GM23338 (cell line): ENCODE results near the gene TAF12. TPM values are rescaled to one million over a fixed set of nuclear protein-coding genes. Genes with fewer than 3 reads are reported as not detected.
A peak's percentile ranks its signal among the peaks of the same experiment; 100 is the strongest.

Experiments used
- ATAC-seq: fragments of 200-7000 bp; cut with Tn5 transposase; 3 replicates; pipeline ENCODE4 v1.9.1; 2020
- DNase-seq: peaks from one replicate; pipeline ENCODE4 v3.0.0-alpha.2; 2015; ENCODE audit warnings: low spot score
- H2AFZ ChIP-seq: fragments of 200-600 bp; sonication (generic); 2 replicates; pipeline ENCODE4 v1.8.0; 2016; ENCODE audit warnings: antibody characterized with exemption, mild to moderate bottlenecking, moderate library complexity
- H3F3A ChIP-seq: fragments of 200-600 bp; sonication (generic); replicated peaks from 2 replicates; pipeline ENCODE4 v1.8.0; 2017; ENCODE audit warnings: antibody characterized with exemption, mixed run types, low read depth
- H3K27ac ChIP-seq: fragments of 200-600 bp; sonication (generic); 2 replicates; pipeline ENCODE4 v1.6.1; 2016; ENCODE audit warnings: low read depth
- H3K27me3 ChIP-seq: fragments of 200-600 bp; sonication (generic); 2 replicates; pipeline ENCODE4 v1.8.0; 2016; ENCODE audit warnings: mild to moderate bottlenecking, mixed run types, moderate library complexity; ENCODE audit not compliant: insufficient read depth
- H3K36me3 ChIP-seq: fragments of 200-600 bp; sonication (generic); 2 replicates; pipeline ENCODE4 v1.8.0; 2016; ENCODE audit warnings: mild to moderate bottlenecking; ENCODE audit not compliant: insufficient read depth
- H3K4me1 ChIP-seq: fragments of 200-600 bp; sonication (generic); 2 replicates; pipeline ENCODE4 v1.8.0; 2016; ENCODE audit warnings: mild to moderate bottlenecking, moderate library complexity; ENCODE audit not compliant: insufficient read depth
- H3K4me2 ChIP-seq: fragments of 200-600 bp; sonication (generic); 2 replicates; pipeline ENCODE4 v1.7.1; 2017; ENCODE audit warnings: mixed run types
- H3K4me3 ChIP-seq: fragments of 200-600 bp; sonication (generic); 2 replicates; pipeline ENCODE4 v1.6.1; 2016; ENCODE audit warnings: mixed run types
- H3K79me2 ChIP-seq: fragments of 200-600 bp; sonication (generic); replicated peaks from 2 replicates; pipeline ENCODE4 v1.8.0; 2017; ENCODE audit warnings: mild to moderate bottlenecking; ENCODE audit not compliant: insufficient read depth
- H3K9me2 ChIP-seq: fragments of 200-600 bp; sonication (generic); 2 replicates; pipeline ENCODE4 v1.8.0; 2017; ENCODE audit not compliant: insufficient read depth
- H4K20me1 ChIP-seq: fragments of 200-600 bp; sonication (generic); replicated peaks from 2 replicates; pipeline ENCODE4 v1.8.0; 2017; ENCODE audit warnings: mild to moderate bottlenecking; ENCODE audit not compliant: insufficient read depth
- H3K27ac Mint-ChIP-seq: 2 replicates; pipeline ENCODE4 v1.8.0; 2020; ENCODE audit warnings: inconsistent platforms, mild to moderate bottlenecking, moderate library complexity, mixed read lengths
- H3K27me3 Mint-ChIP-seq: 3 replicates; pipeline ENCODE4 v1.8.0; 2022; ENCODE audit warnings: low read depth, mild to moderate bottlenecking, moderate library complexity, mixed read lengths, inconsistent platforms; ENCODE audit not compliant: insufficient read depth, poor library complexity
- H3K36me3 Mint-ChIP-seq: 3 replicates; pipeline ENCODE4 v1.8.0; 2021; ENCODE audit warnings: low read depth, mild to moderate bottlenecking, inconsistent platforms, moderate library complexity, mixed read lengths
- H3K4me1 Mint-ChIP-seq: 3 replicates; pipeline ENCODE4 v1.8.0; 2020; ENCODE audit warnings: mild to moderate bottlenecking, inconsistent platforms, mixed read lengths
- H3K4me3 Mint-ChIP-seq: 3 replicates; pipeline ENCODE4 v1.8.0; 2021; ENCODE audit warnings: moderate library complexity, mild to moderate bottlenecking, inconsistent platforms, mixed read lengths
- H3K9me3 Mint-ChIP-seq: 3 replicates; pipeline ENCODE4 v1.8.0; 2020; ENCODE audit warnings: moderate library complexity, mild to moderate bottlenecking, inconsistent platforms, mixed read lengths
- CREB1 ChIP-seq: fragments of 250-450 bp; sonication (Bioruptor Pico); IDR thresholded peaks from 2 replicates; pipeline ENCODE4 v1.5.0; 2020; ENCODE audit warnings: low read depth, mild to moderate bottlenecking, moderate library complexity
- CTCF ChIP-seq, 2 experiments: fragments of 200-600 bp in 1 of 2; sonication (generic) in 1 of 2; conservative IDR thresholded peaks; 2 replicates each; pipeline versions ENCODE4 v1.5.1 to v1.6.1; 2016 to 2017; ENCODE audit warnings: antibody characterized with exemption in 2 of 2, low read depth in 2 of 2, mild to moderate bottlenecking in 2 of 2, moderate library complexity in 1 of 2
- ETS1 ChIP-seq: IDR thresholded peaks from 2 replicates; pipeline ENCODE4 v1.6.1; 2016; ENCODE audit warnings: antibody characterized with exemption
- EZH2 ChIP-seq: fragments of 200-600 bp; sonication (generic); IDR thresholded peaks from one replicate; pipeline ENCODE4 v1.8.0; 2017; ENCODE audit warnings: antibody characterized with exemption, mild to moderate bottlenecking, low read depth; ENCODE audit not compliant: unreplicated experiment
- EZH2phosphoT487 ChIP-seq: fragments of 200-600 bp; sonication (generic); IDR thresholded peaks from one replicate; pipeline ENCODE4 v1.8.1; 2018; ENCODE audit warnings: antibody characterized with exemption; ENCODE audit not compliant: unreplicated experiment
- JUNB ChIP-seq: IDR thresholded peaks from one replicate; pipeline ENCODE4 v1.6.1; 2016; ENCODE audit warnings: antibody characterized with exemption; ENCODE audit not compliant: unreplicated experiment
- NANOG ChIP-seq: IDR thresholded peaks from 2 replicates; pipeline ENCODE4 v1.6.1; 2016; ENCODE audit warnings: antibody characterized with exemption, borderline replicate concordance
- POLR2AphosphoS5 ChIP-seq: IDR thresholded peaks from 2 replicates; pipeline ENCODE4 v1.6.1; 2016; ENCODE audit warnings: antibody characterized with exemption, low read depth
- REST ChIP-seq: IDR thresholded peaks from one replicate; pipeline ENCODE4 v1.6.1; 2018; ENCODE audit warnings: antibody characterized with exemption; ENCODE audit not compliant: unreplicated experiment
- STAT1 ChIP-seq: IDR thresholded peaks from one replicate; pipeline ENCODE4 v1.6.1; 2016; ENCODE audit warnings: antibody characterized with exemption; ENCODE audit not compliant: unreplicated experiment
- ZNF114 ChIP-seq: fragments of 250-450 bp; sonication (Bioruptor Pico); IDR thresholded peaks from 2 replicates; pipeline ENCODE4 v1.5.0; 2020; ENCODE audit warnings: mild to moderate bottlenecking, moderate library complexity
- ZNF331 ChIP-seq: fragments of 250-450 bp; sonication (Bioruptor Pico); IDR thresholded peaks from 2 replicates; pipeline ENCODE4 v1.5.0; 2020; ENCODE audit warnings: low read depth, mild to moderate bottlenecking, moderate library complexity
- ZNF462 ChIP-seq: fragments of 250-450 bp; sonication (Bioruptor Pico); IDR thresholded peaks from 2 replicates; pipeline ENCODE4 v1.5.0; 2020; ENCODE audit warnings: mild to moderate bottlenecking, moderate library complexity
- polyA plus RNA-seq: library from polyadenylated mRNA; unstranded; fragments of >200 nt; fragmentation: Nextera tagmentation; extraction: Ambion mirVana; gene quantifications from 2 replicates; pipeline ENCODE4 v1.2.1, GENCODE V29; 2016
- total RNA-seq: library from RNA; depleted of rRNA; stranded (reverse); fragments of >200 nt; shearing (Covaris generic); gene quantifications from 2 replicates; pipeline ENCODE4 v1.2.3, GENCODE V29; 2014

TAF12 gene
- total and polyA plus RNA-seq, 2 experiments from 2014 or later, result 15.2 to 46.8 TPM

GRCh38 chr1:28663871-28664470 lies 21.1 kb upstream of the TAF12 start:
- no peaks in the 10 kb centered on the region for H3K9me2 ChIP-seq
- no peaks in the 10 kb centered on the region for H3K79me2 ChIP-seq
- no peaks in the 10 kb centered on the region for H3K36me3 ChIP-seq
- H3K27ac ChIP-seq, result 0 out of 2 replicates have a peak overlapping the region, but pooled peaks have one; percentile 30
- Mint-ChIP-seq H3K4me1 (peaks cover 16% of the 10 kb centered on the region), H3K27me3 (peaks cover 9% of the 10 kb centered on the region), H3K4me3 (no peak overlapping the region; the same call in 2 of the 3 replicates), H3K36me3 (no peaks in the 10 kb centered on the region), H3K9me3 (no peaks in the 10 kb centered on the region), H3K27ac (peak overlapping the region; percentile 51; the same call in 1 of the 2 replicates)
- H3K4me3 ChIP-seq, result no peak overlapping the region
- no peaks in the 10 kb centered on the region for H4K20me1 ChIP-seq
- peaks cover 7% of the 10 kb centered on the region; the same call in 1 of the 2 replicates for H3F3A ChIP-seq
- ATAC-seq, result 0 out of 3 replicates have a peak, but pooled peaks have one; percentile 10
- H2AFZ ChIP-seq, result peak overlapping the region; percentile 93
- no peaks in the 10 kb centered on the region for H3K27me3 ChIP-seq
- TF ChIP-seq NANOG (no peak), ZNF331 (no peak), JUNB (no peak), ZNF114 (no peak), CTCF (conservative IDR thresholded peaks at IDR 0.05; ENCODE audit: low read depth in 2 of 2) (no peak), ZNF462 (CRISPR knock-in tag) (no peak), ETS1 (no peak), EZH2 (no peak), CREB1 (CRISPR knock-in tag) (no peak), STAT1 (no peak), EZH2phosphoT487 (no peak), REST (no peak), POLR2AphosphoS5 (no peak)
- H3K4me2 ChIP-seq, result 0 out of 2 replicates have a peak overlapping the region, but pooled peaks have one; percentile 51
- peaks cover 17% of the 10 kb centered on the region for H3K4me1 ChIP-seq
- DNase-seq, result peak; percentile 2
